Muscle of leg (tissue), 11 donors: ENCODE measurements around the gene NFU1. TPM values are rescaled to one million over a fixed set of nuclear protein-coding genes. Genes with fewer than 3 reads are reported as not detected.
"Not testable (repeated sequence)": the region's sequence is repeated elsewhere in the genome, so short reads cannot be mapped to it uniquely, and the experiment has no call there.

ENCODE experiments used
- DNase-seq: peaks from one replicate; pipeline ENCODE4 v3.0.0; 2013
- H3K27ac ChIP-seq: one replicate; pipeline ENCODE4 v1.5.1; 2013; ENCODE audit warnings: mild to moderate bottlenecking, low read length, control low read depth
- H3K27me3 ChIP-seq: one replicate; pipeline ENCODE4 v1.6.1; 2013; ENCODE audit warnings: low read length; ENCODE audit not compliant: control insufficient read depth, insufficient read depth
- H3K36me3 ChIP-seq: one replicate; pipeline ENCODE4 v1.6.1; 2013; ENCODE audit warnings: low read length; ENCODE audit not compliant: control insufficient read depth, insufficient read depth
- H3K4me1 ChIP-seq: one replicate; pipeline ENCODE4 v1.6.1; 2013; ENCODE audit warnings: low read length; ENCODE audit not compliant: control insufficient read depth, insufficient read depth
- H3K4me3 ChIP-seq: one replicate; pipeline ENCODE4 v1.5.1; 2013; ENCODE audit warnings: low read length, control low read depth
- H3K9me3 ChIP-seq: replicated peaks from 2 replicates; pipeline ENCODE4 v1.6.1; 2013; ENCODE audit warnings: low read depth, low read length; ENCODE audit not compliant: control insufficient read depth
- WGBS: methylation state at CpG from one replicate; pipeline ENCODE4 v1.1.5; 2013; ENCODE audit warnings: missing lambda C conversion rate; ENCODE audit not compliant: insufficient coverage; 5-methylcytosine and 5-hydroxymethylcytosine counted together
- polyA plus RNA-seq, 8 donors: library from polyadenylated mRNA; unstranded; fragments of 120-200 nt; gene quantifications; one replicate each; pipeline versions ENCODE4 v1.2.1 to v1.2.3, GENCODE V29; 2013; ENCODE audit warnings: inconsistent platforms in 1 of 8, low replicate concordance in 1 of 8; ENCODE audit not compliant: insufficient read length in 8 of 8, insufficient read depth in 1 of 8
- total RNA-seq: library from RNA; stranded (reverse); fragments of 120-200 nt; gene quantifications from one replicate; pipeline ENCODE4 v1.2.4, GENCODE V29; 2013

NFU1 gene
- total and polyA plus RNA-seq, 9 donors, result 45.8 to 60.0 (median 49.2) TPM

DNA sequence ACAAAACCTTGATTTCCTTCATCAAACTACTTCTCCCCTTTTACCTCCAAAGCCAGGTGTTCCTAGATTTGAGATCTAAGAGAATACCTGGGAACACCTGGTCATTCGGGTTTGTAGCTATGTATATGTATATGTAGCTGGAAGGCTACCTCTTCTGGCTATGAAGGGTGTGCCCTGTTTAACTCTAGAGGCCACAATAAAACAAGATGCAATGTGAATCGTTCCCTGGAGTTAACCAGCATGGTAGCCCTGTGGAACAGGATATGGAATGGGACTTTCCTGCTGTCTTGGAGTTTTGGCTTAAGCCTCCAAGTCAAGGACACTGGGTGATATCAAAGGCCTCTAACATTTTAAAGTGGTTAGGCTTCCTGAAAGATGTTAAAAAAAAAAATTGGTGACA, 17.7 kb upstream of the NFU1 start:
- Histone ChIP-seq H3K27me3 (no peaks in the 10 kb centered on the region), H3K4me3 (no peak overlapping the region), H3K9me3 (no peaks in the 10 kb centered on the region), H3K4me1 (no peaks in the 10 kb centered on the region), H3K27ac (no peak overlapping the region), H3K36me3 (no peaks in the 10 kb centered on the region)
- WGBS, result 100% methylated on average over 1 of the region's 2 CpGs
- no peak for DNase-seq

DNA sequence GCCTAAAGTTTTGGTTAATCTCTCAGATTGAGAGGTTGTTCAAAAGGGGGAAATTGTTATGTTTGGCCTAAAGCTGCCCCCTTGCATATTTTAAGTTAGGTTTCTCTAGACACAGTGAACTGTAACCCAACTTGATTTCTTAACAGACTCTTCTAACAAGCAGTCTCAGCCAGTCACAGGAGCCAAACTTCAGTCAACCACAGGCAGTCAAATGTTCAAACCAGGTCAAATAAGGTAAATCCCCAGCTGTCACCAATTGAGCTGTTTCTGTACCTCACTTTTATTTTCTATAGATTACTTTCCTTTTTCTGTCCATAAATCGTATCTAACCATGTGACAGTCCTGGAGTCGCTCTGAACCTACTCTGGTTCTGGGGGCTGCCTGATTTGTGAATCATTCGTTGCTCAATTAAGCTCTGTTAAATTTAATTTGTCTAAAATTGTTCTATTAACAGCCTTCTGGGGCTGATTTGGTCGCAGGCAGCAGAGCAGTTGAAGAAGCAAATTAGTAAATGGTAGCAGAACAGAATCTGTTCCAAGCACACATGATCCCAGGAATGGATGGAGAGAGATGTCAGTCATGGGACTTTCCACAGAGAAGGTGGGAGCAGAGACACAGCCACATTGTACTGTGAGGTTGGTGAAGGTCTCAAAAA, 16.4 kb upstream of the NFU1 start:
- no peak overlapping the region for H3K4me3 ChIP-seq
- H3K36me3 ChIP-seq, result no peaks in the 10 kb centered on the region
- no peak overlapping the region for H3K27ac ChIP-seq
- no peaks in the 10 kb centered on the region for H3K27me3 ChIP-seq
- no peaks in the 10 kb centered on the region for H3K4me1 ChIP-seq
- 83% methylated on average over 1 of the region's 4 CpGs for WGBS
- no peaks in the 10 kb centered on the region for H3K9me3 ChIP-seq
- DNase-seq, result no peak

DNA sequence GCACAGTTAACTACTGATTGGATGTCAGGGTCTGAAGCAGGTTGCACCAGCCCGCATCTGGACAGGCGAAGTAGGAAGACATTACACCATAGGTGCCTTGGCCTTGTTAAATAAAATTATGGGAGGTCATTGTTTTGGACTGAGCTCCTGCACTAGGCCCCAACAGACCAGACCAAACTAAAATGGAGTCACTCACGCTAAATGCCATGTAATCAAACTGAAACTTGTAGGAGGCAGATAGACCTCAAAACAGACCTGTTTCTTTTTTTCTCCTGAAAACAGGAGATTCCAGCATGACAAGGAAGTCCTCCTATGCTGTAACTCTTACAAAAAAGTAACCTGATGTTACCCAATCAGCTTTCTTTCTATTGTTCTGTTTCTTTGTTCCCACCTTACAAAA, 15.5 kb upstream of the NFU1 start:
- H3K4me3 ChIP-seq, result no peak overlapping the region
- no peak overlapping the region for H3K27ac ChIP-seq
- DNase-seq, result no peak
- no peaks in the 10 kb centered on the region for H3K9me3 ChIP-seq
- H3K4me1 ChIP-seq, result no peaks in the 10 kb centered on the region
- H3K36me3 ChIP-seq, result no peaks in the 10 kb centered on the region
- no peaks in the 10 kb centered on the region for H3K27me3 ChIP-seq
- 100% methylated on average over 2 of the region's 3 CpGs for WGBS

DNA sequence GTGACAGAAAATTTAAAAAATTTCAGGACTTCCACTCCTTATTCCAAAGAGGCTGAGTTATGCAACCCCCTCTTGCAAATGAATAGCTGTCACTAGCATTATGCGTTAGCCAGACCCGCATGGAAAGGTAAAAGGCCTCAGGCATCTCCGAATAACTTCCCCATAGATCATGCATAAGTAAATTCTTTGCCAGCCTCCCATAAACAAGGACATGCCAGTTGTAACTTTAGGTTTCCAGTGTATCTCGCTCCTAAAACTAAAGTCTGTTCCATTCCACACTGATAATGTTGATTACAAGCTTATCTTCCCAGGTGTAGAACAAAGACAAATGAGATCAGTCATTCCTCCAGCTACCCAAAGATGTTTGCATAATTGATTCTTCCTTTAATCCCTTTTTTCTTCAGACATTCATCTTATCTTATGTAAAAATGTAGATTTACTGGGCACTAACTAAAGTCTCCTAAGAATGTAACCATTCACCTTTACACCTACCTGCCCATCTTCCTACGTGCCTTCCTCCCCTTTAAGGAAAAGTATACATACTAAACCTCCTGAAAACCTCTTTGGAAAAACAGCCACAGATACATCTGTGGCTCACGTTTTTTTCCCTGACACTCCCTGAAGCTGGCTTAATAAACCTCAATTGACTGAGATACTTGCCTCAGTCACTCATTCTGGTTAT, 13.6 kb upstream of the NFU1 start:
- no peak for DNase-seq
- H3K27ac ChIP-seq, result no peak overlapping the region
- no peaks in the 10 kb centered on the region for H3K27me3 ChIP-seq
- H3K4me3 ChIP-seq, result no peak overlapping the region
- no peaks in the 10 kb centered on the region for H3K36me3 ChIP-seq
- 62% methylated on average over 5 of the region's 6 CpGs for WGBS
- H3K4me1 ChIP-seq, result no peaks in the 10 kb centered on the region
- no peaks in the 10 kb centered on the region for H3K9me3 ChIP-seq

DNA sequence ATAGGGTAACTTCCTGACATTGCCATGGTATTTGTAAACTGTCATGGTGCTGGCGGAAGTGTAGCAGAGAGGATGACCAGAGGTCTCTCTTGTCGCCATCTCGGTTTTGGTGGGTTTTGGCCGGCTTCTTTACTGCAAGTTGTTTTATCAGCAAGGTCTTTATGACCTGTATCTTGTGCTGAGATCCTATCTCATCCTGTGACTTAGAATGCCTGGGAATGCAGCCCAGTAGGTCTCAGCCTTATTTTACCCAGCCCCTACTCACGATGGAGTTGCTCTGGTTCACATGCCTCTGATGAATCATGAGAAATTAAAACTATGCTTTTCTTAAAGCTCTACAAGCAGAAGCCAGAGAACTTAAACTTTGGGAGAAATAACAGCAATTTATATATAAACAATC, 12.7 kb upstream of the NFU1 start:
- Histone ChIP-seq H3K27me3 (no peaks in the 10 kb centered on the region), H3K27ac (no peak overlapping the region), H3K4me3 (no peak overlapping the region), H3K9me3 (no peaks in the 10 kb centered on the region), H3K4me1 (no peaks in the 10 kb centered on the region), H3K36me3 (no peaks in the 10 kb centered on the region)
- 100% methylated on average over 1 of the region's 5 CpGs for WGBS
- no peak for DNase-seq

DNA sequence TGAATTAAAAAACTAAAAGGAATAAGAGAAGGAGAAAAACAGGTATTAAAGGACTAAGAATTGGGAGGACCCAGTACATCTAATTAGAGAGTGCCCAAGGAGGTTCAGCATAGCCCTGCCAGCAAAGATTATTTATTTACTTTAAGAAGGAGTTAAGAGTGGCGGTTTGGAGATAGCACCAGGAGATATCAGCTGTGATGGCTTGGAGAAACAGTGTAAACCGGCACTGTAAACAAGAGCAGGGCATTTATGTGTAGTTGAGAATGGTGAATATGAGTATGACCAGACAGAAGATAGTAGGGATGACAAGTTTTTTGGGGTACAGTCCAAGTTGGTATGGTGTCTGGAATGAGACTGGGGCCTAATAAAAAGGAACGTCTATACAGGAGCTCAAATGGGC, 6.4 kb upstream of the NFU1 start:
- 82% methylated on average over 3 of the region's 3 CpGs for WGBS
- not testable (repeated sequence) for H3K27me3 ChIP-seq, DNase-seq, H3K4me3 ChIP-seq, H3K4me1 ChIP-seq, H3K9me3 ChIP-seq, H3K36me3 ChIP-seq, H3K27ac ChIP-seq

DNA sequence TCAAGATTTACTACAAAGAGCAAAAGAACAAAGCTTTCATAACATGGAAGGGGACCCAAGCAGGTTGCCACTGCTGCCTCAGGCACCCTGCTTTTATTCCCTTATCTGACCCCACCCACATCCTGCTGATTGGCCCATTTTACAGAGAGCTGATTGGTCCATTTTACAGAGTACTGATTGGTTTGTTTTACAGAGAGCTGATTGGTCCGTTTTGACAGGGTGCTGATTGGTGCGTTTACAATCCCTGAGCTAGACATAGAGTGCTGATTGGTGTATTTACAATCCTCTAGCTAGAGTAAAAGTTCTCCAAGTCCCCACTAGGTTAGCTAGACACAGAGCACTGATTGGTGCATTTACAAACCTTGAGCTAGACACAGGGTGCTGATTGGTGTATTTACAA, 2.3 kb upstream of the NFU1 start:
- H3K4me3 ChIP-seq, H3K27me3 ChIP-seq, H3K9me3 ChIP-seq, H3K4me1 ChIP-seq, DNase-seq, H3K36me3 ChIP-seq, H3K27ac ChIP-seq: not testable (repeated sequence)
- no CpG with 5 or more reads among the region's 2 CpGs for WGBS

DNA sequence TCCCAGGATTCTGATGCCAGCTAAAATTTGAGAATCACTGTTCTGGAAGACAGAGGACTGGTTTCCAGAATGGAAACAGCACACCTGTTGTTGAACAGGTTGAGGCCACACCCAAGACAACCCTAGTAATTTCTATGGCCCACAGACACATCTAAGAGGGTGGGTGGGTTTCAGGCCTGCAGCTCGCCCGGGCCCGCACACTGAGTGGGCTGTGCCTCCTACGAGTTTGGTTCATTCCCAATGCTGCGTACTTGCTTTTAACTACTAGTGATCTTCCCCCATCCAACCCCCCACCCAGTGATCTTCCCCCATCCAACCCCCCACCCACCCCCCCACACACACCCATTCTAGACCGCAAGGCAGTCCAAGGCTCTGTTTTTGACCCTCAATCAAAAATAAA, 1.3 kb upstream of the NFU1 start:
- Histone ChIP-seq H3K36me3 (peaks cover 3% of the 10 kb centered on the region), H3K4me3 (no peak overlapping the region), H3K27ac (no peak overlapping the region), H3K27me3 (no peaks in the 10 kb centered on the region), H3K4me1 (peaks cover 10% of the 10 kb centered on the region), H3K9me3 (no peaks in the 10 kb centered on the region)
- no CpG with 5 or more reads among the region's 6 CpGs for WGBS
- no peak for DNase-seq

DNA sequence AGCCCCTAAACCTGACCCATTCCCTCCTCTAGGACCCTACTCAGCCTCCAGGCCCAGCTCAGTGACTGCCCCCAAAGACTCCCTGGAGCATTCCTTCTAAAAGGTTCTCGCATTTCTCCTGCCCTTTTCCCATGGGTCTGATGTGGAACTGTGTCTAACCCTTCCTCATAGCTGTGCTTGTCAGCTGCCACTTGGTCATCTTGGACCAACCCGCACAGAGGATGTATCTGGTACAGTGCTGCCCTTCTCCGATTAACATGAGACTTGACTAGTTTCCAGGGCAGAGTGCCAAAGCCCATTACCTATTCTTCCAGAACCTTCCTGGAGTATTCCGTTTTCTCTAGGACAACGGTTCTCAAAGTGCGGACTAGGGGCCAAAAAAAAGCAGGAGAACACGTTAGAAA, 518 bp upstream of the NFU1 start:
- DNase-seq, result peak; percentile 72
- peaks cover 10% of the 10 kb centered on the region for H3K4me1 ChIP-seq
- 16% methylated on average over 3 of the region's 7 CpGs for WGBS

DNA sequence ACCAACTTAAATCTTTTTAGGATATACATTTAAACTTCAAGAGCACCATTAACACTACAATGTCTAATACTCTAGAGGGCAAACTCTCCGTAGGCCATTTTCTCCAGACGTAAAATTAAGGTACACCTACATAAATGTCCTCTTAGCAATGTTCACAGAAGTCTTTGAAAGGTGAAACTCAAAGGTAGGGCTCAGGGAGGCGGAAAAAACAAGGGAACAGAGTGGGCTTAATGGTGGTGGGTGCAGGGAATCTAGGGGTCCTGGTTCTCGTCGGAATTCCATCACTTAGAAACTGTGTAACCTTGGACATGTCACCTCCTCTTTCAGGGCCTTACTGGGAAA, 668 bp downstream of the NFU1 start:
- peak overlapping the region; percentile 94 for H3K27ac ChIP-seq

More for the DNA sequence above, 518 bp upstream of the NFU1 start:
- Histone ChIP-seq H3K9me3 (no peaks in the 10 kb centered on the region), H3K4me3 (peak overlapping the region; percentile 74), H3K27me3 (no peaks in the 10 kb centered on the region), H3K36me3 (peaks cover 3% of the 10 kb centered on the region), H3K27ac (peak overlapping the region; percentile 94)

More for the DNA sequence above, 668 bp downstream of the NFU1 start:
- H3K4me3 ChIP-seq, result peak overlapping the region; percentile 74
- WGBS, result 0% methylated on average over 2 of the region's 5 CpGs
- no peak for DNase-seq
- H3K27me3 ChIP-seq, result no peaks in the 10 kb centered on the region
- no peaks in the 10 kb centered on the region for H3K9me3 ChIP-seq
- peaks cover 10% of the 10 kb centered on the region for H3K4me1 ChIP-seq
- H3K36me3 ChIP-seq, result peaks cover 3% of the 10 kb centered on the region
